K562 (cell line): Measurements from ENCODE around the gene PDRG1.

Source experiments
- CHD2 ChIP-seq: IDR thresholded peaks from 2 replicates; pipeline ENCODE4 v1.6.1; 2011; ENCODE audit warnings: low read depth, low read length
- CREB5 ChIP-seq: fragments of 250-450 bp; sonication (Bioruptor Pico); IDR thresholded peaks from 2 replicates; pipeline ENCODE4 v1.5.0; 2020; ENCODE audit warnings: mild to moderate bottlenecking
- CTCF ChIP-seq, 3 experiments: IDR thresholded peaks in 2 of 3; conservative IDR thresholded peaks in 1 of 3; 2 replicates each; pipeline ENCODE4 v1.5.1; 2011 to 2012; ENCODE audit warnings: low read length in 3 of 3, mild to moderate bottlenecking in 3 of 3, control low read depth in 2 of 3, improper control_type of control experiment in 1 of 3, inconsistent platforms in 1 of 3, low read depth in 1 of 3, mixed read lengths in 1 of 3, moderate library complexity in 1 of 3; ENCODE audit not compliant: insufficient read depth in 2 of 3
- E2F5 ChIP-seq: sonication (generic); formaldehyde crosslinking; IDR thresholded peaks from 2 replicates; pipeline ENCODE4 v1.8.0; 2022; ENCODE audit warnings: mild to moderate bottlenecking, missing genetic modification reagents
- EP300 ChIP-seq: IDR thresholded peaks from 2 replicates; pipeline ENCODE4 v1.6.1; 2012; ENCODE audit warnings: low read length, improper control_type of control experiment
- ETS1 ChIP-seq: conservative IDR thresholded peaks from 2 replicates; pipeline ENCODE4 v1.6.1; 2011; ENCODE audit warnings: low read depth, mild to moderate bottlenecking, low read length; ENCODE audit not compliant: control insufficient read depth
- NFE2 ChIP-seq: IDR thresholded peaks from 2 replicates; pipeline ENCODE4 v1.6.1; 2014; ENCODE audit warnings: antibody characterized with exemption, low read depth
- POLR2A ChIP-seq: fragments of 450-650 bp; conservative IDR thresholded peaks from 2 replicates; pipeline ENCODE4 v1.6.1; 2016
- RAD21 ChIP-seq, 2 experiments: fragments of 250-450 bp in 1 of 2; fragments of 450-650 bp in 1 of 2; sonication (Bioruptor Pico) in 1 of 2; formaldehyde crosslinking in 1 of 2; IDR thresholded peaks in 1 of 2; conservative IDR thresholded peaks in 1 of 2; 2 replicates each; pipeline versions ENCODE4 v1.4.0 to v1.8.0; 2020 to 2022; ENCODE audit warnings: mild to moderate bottlenecking in 2 of 2, moderate library complexity in 1 of 2
- TARDBP ChIP-seq: fragments of 450-650 bp; IDR thresholded peaks from 2 replicates; pipeline ENCODE4 v1.6.1; 2016
- USF2 ChIP-seq: sonication (generic); formaldehyde crosslinking; IDR thresholded peaks from 2 replicates; pipeline ENCODE4 v1.5.0; 2020; ENCODE audit warnings: missing genetic modification reagents
- ZNF24 ChIP-seq: fragments of 450-650 bp; IDR thresholded peaks from 2 replicates; pipeline ENCODE4 v1.6.1; 2016

- TF ChIP-seq TARDBP (no peak), ETS1 (no peak), EP300 (no peak), POLR2A (no peak), CHD2 (no peak), NFE2 (no peak), USF2 (no peak), CREB5 (CRISPR knock-in tag) (no peak), ZNF24 (no peak), CTCF (IDR thresholded peaks at IDR 0.05 in 2 of 3, conservative IDR thresholded peaks at IDR 0.05 in 1 of 3; ENCODE audit: insufficient read depth in 2 of 3, low read depth in 1 of 3, low read length in 3 of 3) (no peak), E2F5 (no peak), RAD21 (CRISPR knock-in tag; conservative IDR thresholded peaks at IDR 0.05 in 1 of 2, IDR thresholded peaks at IDR 0.05 in 1 of 2) (no peak)
These were observed 8.8 kb downstream of the PDRG1 start for GRCh38 chr20:31943052-31943471.
